DND-41 (cell line): ENCODE measurements around the gene TBC1D22A.
"Not testable (repeated sequence)": the region's sequence is repeated elsewhere in the genome, so short reads cannot be mapped to it uniquely, and the experiment has no call there.

Source experiments
- ATAC-seq: fragments of 200-7000 bp; cut with Tn5 transposase; 3 replicates; pipeline ENCODE4 v1.9.1; 2021; ENCODE audit warnings: low read depth; ENCODE audit not compliant: insufficient read depth
- DNase-seq: peaks from one replicate; pipeline ENCODE4 v3.0.0-alpha.2; 2020
- H2AFZ ChIP-seq: 2 replicates; pipeline ENCODE4 v1.6.0; 2012; ENCODE audit warnings: low read depth, low read length
- H3K27ac ChIP-seq: 2 replicates; pipeline ENCODE4 v1.5.1; 2012; ENCODE audit warnings: low read length, inconsistent platforms
- H3K27me3 ChIP-seq: fragments of 200-600 bp; sonication (generic); 2 replicates; pipeline ENCODE4 v1.6.0; 2012; ENCODE audit warnings: low read length, mild to moderate bottlenecking, inconsistent platforms; ENCODE audit not compliant: insufficient read depth, poor library complexity
- H3K36me3 ChIP-seq: 2 replicates; pipeline ENCODE4 v1.5.1; 2012; ENCODE audit warnings: low read length, inconsistent platforms; ENCODE audit not compliant: insufficient read depth
- H3K4me1 ChIP-seq: 2 replicates; pipeline ENCODE4 v1.5.1; 2012; ENCODE audit warnings: mild to moderate bottlenecking, low read length; ENCODE audit not compliant: insufficient read depth
- H3K4me2 ChIP-seq: 2 replicates; pipeline ENCODE4 v1.6.0; 2012; ENCODE audit warnings: mild to moderate bottlenecking, moderate library complexity, low read length, inconsistent platforms; ENCODE audit not compliant: insufficient read depth
- H3K4me3 ChIP-seq, 2 experiments: fragments of 200-600 bp in 1 of 2; shearing (Covaris generic) in 1 of 2; 2 replicates each; pipeline ENCODE4 v1.5.1; 2012 to 2016; ENCODE audit warnings: inconsistent platforms in 2 of 2, low read length in 2 of 2, mild to moderate bottlenecking in 2 of 2, low read depth in 1 of 2, moderate library complexity in 1 of 2
- H3K79me2 ChIP-seq: 2 replicates; pipeline ENCODE4 v1.6.0; 2012; ENCODE audit warnings: low read length, inconsistent platforms; ENCODE audit not compliant: insufficient read depth
- H3K9ac ChIP-seq: 2 replicates; pipeline ENCODE4 v1.6.0; 2012; ENCODE audit warnings: low read depth, mild to moderate bottlenecking, inconsistent platforms, low read length, moderate library complexity
- H3K9me3 ChIP-seq: 2 replicates; pipeline ENCODE4 v1.5.1; 2012; ENCODE audit warnings: low read length, moderate library complexity, mild to moderate bottlenecking, inconsistent platforms; ENCODE audit not compliant: insufficient read depth, severe bottlenecking
- H4K20me1 ChIP-seq: 2 replicates; pipeline ENCODE4 v1.6.0; 2012; ENCODE audit warnings: low read length; ENCODE audit not compliant: insufficient read depth
- CTCF ChIP-seq: IDR thresholded peaks from 2 replicates; pipeline ENCODE4 v1.5.1; 2012; ENCODE audit warnings: borderline replicate concordance, low read length, moderate library complexity, mild to moderate bottlenecking; ENCODE audit not compliant: poor library complexity, severe bottlenecking; ENCODE audit errors: extremely low read depth
- EZH2 ChIP-seq: IDR thresholded peaks from 3 replicates; pipeline ENCODE4 v1.6.1; 2012; ENCODE audit warnings: borderline replicate concordance, low read depth, mild to moderate bottlenecking, moderate library complexity, low read length, inconsistent platforms; ENCODE audit not compliant: severe bottlenecking

TBC1D22A gene

GRCh38 chr22:46732041-46732379 is 30.4 kb upstream of the TBC1D22A start:
- no peak for ATAC-seq
- peaks cover 70% of the 10 kb centered on the region for H3K36me3 ChIP-seq
- no peak overlapping the region for H3K27ac ChIP-seq
- H3K9ac ChIP-seq = no peak overlapping the region
- peaks cover 24% of the 10 kb centered on the region for H3K4me1 ChIP-seq
- no peak overlapping the region for H2AFZ ChIP-seq
- H3K79me2 ChIP-seq = peaks cover 98% of the 10 kb centered on the region
- no peaks in the 10 kb centered on the region for H3K27me3 ChIP-seq
- no peak overlapping the region for H3K4me3 ChIP-seq
- H3K9me3 ChIP-seq = no peaks in the 10 kb centered on the region
- H3K4me2 ChIP-seq = no peak overlapping the region
- DNase-seq = no peak
- peaks cover 69% of the 10 kb centered on the region for H4K20me1 ChIP-seq
- no peak for TF ChIP-seq CTCF

GRCh38 chr22:46732513-46732912 is 29.9 kb upstream of the TBC1D22A start:
- peaks cover 98% of the 10 kb centered on the region for H3K79me2 ChIP-seq
- H3K27ac ChIP-seq = no peak overlapping the region
- no peak overlapping the region for H3K4me2 ChIP-seq

GRCh38 chr22:46734213-46734722 is 28.2 kb upstream of the TBC1D22A start:
- H3K9ac ChIP-seq, H3K4me3 ChIP-seq, H3K4me2 ChIP-seq, ATAC-seq, H3K9me3 ChIP-seq, H3K27me3 ChIP-seq, DNase-seq, H2AFZ ChIP-seq: not testable (repeated sequence)
- Histone ChIP-seq H3K4me1 (peaks cover 36% of the 10 kb centered on the region), H3K36me3 (peaks cover 50% of the 10 kb centered on the region), H3K79me2 (peaks cover 89% of the 10 kb centered on the region), H4K20me1 (peaks cover 49% of the 10 kb centered on the region), H3K27ac (0 out of 2 replicates have a peak overlapping the region, but pooled peaks have one; percentile 6)

More at GRCh38 chr22:46732513-46732912, 29.9 kb upstream of the TBC1D22A start:
- no peak for TF ChIP-seq EZH2
- TF ChIP-seq CTCF = no peak
- Histone ChIP-seq H3K27me3 (no peaks in the 10 kb centered on the region), H3K4me1 (peaks cover 28% of the 10 kb centered on the region), H2AFZ (no peak overlapping the region), H4K20me1 (peaks cover 64% of the 10 kb centered on the region), H3K9ac (no peak overlapping the region), H3K36me3 (peaks cover 65% of the 10 kb centered on the region), H3K4me3 (no peak overlapping the region), H3K9me3 (no peaks in the 10 kb centered on the region)
- DNase-seq (no peak), ATAC-seq (no peak)

GRCh38 chr22:46734830-46735453 is 27.5 kb upstream of the TBC1D22A start:
- ATAC-seq = no peak
- H3K9me3 ChIP-seq = no peaks in the 10 kb centered on the region
- H3K9ac ChIP-seq = peak overlapping the region; percentile 90; the same call in 1 of the 2 replicates
- no peak overlapping the region for H2AFZ ChIP-seq
- peaks cover 45% of the 10 kb centered on the region for H4K20me1 ChIP-seq
- peak overlapping the region; percentile 86 for H3K4me2 ChIP-seq
- H3K79me2 ChIP-seq = peaks cover 83% of the 10 kb centered on the region
- peak overlapping the region; percentile 44; the same call in 1 of the 2 replicates for H3K27ac ChIP-seq
- H3K4me1 ChIP-seq = peaks cover 38% of the 10 kb centered on the region
- peaks cover 44% of the 10 kb centered on the region for H3K36me3 ChIP-seq
- no peaks in the 10 kb centered on the region for H3K27me3 ChIP-seq
- no peak for TF ChIP-seq EZH2
- TF ChIP-seq CTCF = no peak
- no peak overlapping the region for H3K4me3 ChIP-seq
- DNase-seq = peak; percentile 27
